K562 (cell line): ENCODE data around the gene SCN2B. TPM values are rescaled to one million over a fixed set of nuclear protein-coding genes. Genes with fewer than 3 reads are reported as not detected.

Experiments used
- ATAC-seq: fragments of 200-7000 bp; cut with Tn5 transposase; 3 replicates; pipeline ENCODE4 v1.9.1; 2020; ENCODE audit warnings: moderate library complexity
- BruUV-seq: library from RNA; stranded (reverse); fragments of 400-500 nt; replicated peaks from 2 replicates; lab custom pipeline; 2021; lab: Mats Ljungman, UMichigan
- CTCF ChIA-PET: fragments of 300-600 bp; formaldehyde crosslinking; extraction: SDS; loops from one replicate; lab custom pipeline; 2021; ENCODE audit warnings: low intra/inter-chr PET ratio; lab: Yijun Ruan, JAX
- POLR2A ChIA-PET: fragments of 300-600, 350-650 bp; sonication (Branson Sonifier 250); formaldehyde crosslinking; extraction: SDS; loops from one replicate; lab custom pipeline; 2021; ENCODE audit warnings: antibody characterized with exemption, inconsistent platforms; lab: Yijun Ruan, JAX
- DNase-seq, 4 experiments: peaks; one replicate each; pipeline versions ENCODE4 v3.0.0 to v3.0.0-alpha.2; 2011 to 2018; ENCODE audit warnings: low spot score in 3 of 4, mixed read lengths in 3 of 4; ENCODE audit errors: extremely low read depth in 1 of 4
- FAIRE-seq: peaks from 2 replicates; lab custom pipeline; 2011; peaks lifted over from hg19 to GRCh38; lab: Jason Lieb, UNC
- H2AFZ ChIP-seq: 2 replicates; pipeline ENCODE4 v1.6.0; 2011; ENCODE audit warnings: low read depth, low read length, control low read depth, inconsistent platforms
- H3K27ac ChIP-seq: fragments of 200-600 bp; 3 replicates; pipeline ENCODE4 v1.8.0; 2011; ENCODE audit warnings: low read depth, mild to moderate bottlenecking, control low read depth, inconsistent platforms, low read length, moderate library complexity, mixed read lengths; ENCODE audit errors: extremely low read depth
- H3K27me3 ChIP-seq, 2 experiments: fragments of 300-600 bp in 1 of 2; 2 replicates in 1 of 2; 3 replicates in 1 of 2; pipeline versions ENCODE4 v1.6.0 to v1.8.0; 2011; ENCODE audit warnings: inconsistent platforms in 2 of 2, low read length in 2 of 2, mild to moderate bottlenecking in 1 of 2, mixed read lengths in 1 of 2, moderate library complexity in 1 of 2; ENCODE audit not compliant: control insufficient read depth in 2 of 2, insufficient read depth in 2 of 2
- H3K36me3 ChIP-seq: fragments of 300-600 bp; 3 replicates; pipeline ENCODE4 v1.8.0; 2011; ENCODE audit warnings: mild to moderate bottlenecking, low read length, inconsistent platforms; ENCODE audit not compliant: control insufficient read depth, insufficient read depth
- H3K4me1 ChIP-seq, 2 experiments: fragments of 200-600 bp in 1 of 2; replicated peaks in 1 of 2; 2 replicates in 1 of 2; 3 replicates in 1 of 2; pipeline versions ENCODE4 v1.5.1 to v1.8.0; 2011; ENCODE audit warnings: inconsistent platforms in 2 of 2, low read length in 2 of 2, mild to moderate bottlenecking in 1 of 2, mixed read lengths in 1 of 2, moderate library complexity in 1 of 2; ENCODE audit not compliant: control insufficient read depth in 2 of 2, insufficient read depth in 2 of 2
- H3K4me2 ChIP-seq: 2 replicates; pipeline ENCODE4 v1.6.1; 2011; ENCODE audit warnings: low read length, control low read depth, inconsistent platforms, mixed read lengths; ENCODE audit not compliant: insufficient read depth
- H3K4me3 ChIP-seq: fragments of 200-600 bp; sonication (generic), shearing (Covaris generic); 2 replicates; pipeline ENCODE4 v1.5.1; 2016; ENCODE audit warnings: control low read depth, inconsistent platforms
- H3K79me2 ChIP-seq: fragments of 200-600 bp; 3 replicates; pipeline ENCODE4 v1.8.0; 2011; ENCODE audit warnings: low read length, inconsistent platforms; ENCODE audit not compliant: control insufficient read depth, insufficient read depth
- H3K9ac ChIP-seq, 2 experiments: 2 replicates each; pipeline versions ENCODE4 v1.6.0 to v1.6.1; 2011; ENCODE audit warnings: low read depth in 2 of 2, low read length in 2 of 2, control low read depth in 1 of 2, inconsistent platforms in 1 of 2, mild to moderate bottlenecking in 1 of 2, mixed read lengths in 1 of 2; ENCODE audit not compliant: insufficient read depth in 1 of 2
- H3K9me1 ChIP-seq: one replicate; pipeline ENCODE4 v1.6.0; 2011; ENCODE audit warnings: inconsistent platforms, mild to moderate bottlenecking, low read length, moderate library complexity; ENCODE audit not compliant: control insufficient read depth, insufficient read depth
- H3K9me3 ChIP-seq: replicated peaks from 2 replicates; pipeline ENCODE4 v1.5.1; 2011; ENCODE audit warnings: low read depth, low read length, inconsistent platforms; ENCODE audit not compliant: control insufficient read depth, insufficient read depth
- H4K20me1 ChIP-seq: replicated peaks from 2 replicates; pipeline ENCODE4 v1.6.1; 2011; ENCODE audit warnings: low read length, inconsistent platforms, mixed read lengths; ENCODE audit not compliant: control insufficient read depth, insufficient read depth
- CHD2 ChIP-seq: IDR thresholded peaks from 2 replicates; pipeline ENCODE4 v1.6.1; 2011; ENCODE audit warnings: low read depth, low read length
- THRAP3 ChIP-seq: fragments of 450-650 bp; IDR thresholded peaks from 2 replicates; pipeline ENCODE4 v1.6.1; 2016; ENCODE audit warnings: mild to moderate bottlenecking, inconsistent platforms, borderline replicate concordance
- ZNF583 ChIP-seq: fragments of 250-450 bp; sonication (Bioruptor Pico); IDR thresholded peaks from 2 replicates; pipeline ENCODE4 v1.4.0; 2020
- WGBS: fragments of 100-300 bp; shearing (Covaris generic); methylation state at CpG from one replicate; pipeline ENCODE4 v1.1.6; 2016; ENCODE audit warnings: low coverage, mixed read lengths; ENCODE audit not compliant: insufficient coverage; ENCODE audit errors: missing lambda C conversion rate; 5-methylcytosine and 5-hydroxymethylcytosine counted together
- in situ Hi-C: fragments of 300-500 bp; cut with MboI; formaldehyde crosslinking; loops from 4 replicates; pipeline ENCODE4 v1.15.0; 2018; ENCODE audit warnings: inconsistent platforms, mixed read lengths
- intact Hi-C: fragments of 100-400 bp; cut with micrococcal nuclease; formaldehyde crosslinking; loops from 2 replicates; pipeline ENCODE4 v1.14.2; 2022
- polyA plus RNA-seq, 8 experiments: library from polyadenylated mRNA; depleted of rRNA in 4 of 8; stranded (reverse) in 5 of 8; unstranded in 3 of 8; fragments of >200 nt; fragmentation: Nextera tagmentation in 2 of 8; fragmentation: Illumina TruSeq in 1 of 8; extraction: Ambion mirVana in 2 of 8; extraction: Trizol in 1 of 8; gene quantifications; 2 replicates each; pipeline versions ENCODE4 v1.2.1 to v1.2.3, GENCODE V29; 2011 to 2014; ENCODE audit warnings: inconsistent platforms in 1 of 8, missing spikeins in 1 of 8
- total RNA-seq, 7 experiments: library from RNA; depleted of rRNA in 6 of 7; stranded (reverse); fragments of >200 nt in 6 of 7; fragmentation: Illumina TruSeq in 2 of 7; extraction: Trizol in 2 of 7; gene quantifications; 2 replicates each; pipeline versions ENCODE4 v1.2.1 to v1.2.3, GENCODE V29; 2011 to 2021; ENCODE audit warnings: low replicate concordance in 1 of 7
- TF ChIP-seq, protein P1 (sequence below), 2 experiments: IDR thresholded peaks in 1 of 2; conservative IDR thresholded peaks in 1 of 2; 2 replicates each; pipeline ENCODE4 v1.6.1; 2016; ENCODE audit warnings: low read depth in 2 of 2, mild to moderate bottlenecking in 1 of 2, missing compliant biosample characterization in 1 of 2, missing genetic modification characterization in 1 of 2, moderate library complexity in 1 of 2
- TF ChIP-seq, protein P2 (sequence below): conservative IDR thresholded peaks from 2 replicates; pipeline ENCODE4 v1.6.1; 2011; ENCODE audit warnings: low read depth, mild to moderate bottlenecking, low read length; ENCODE audit not compliant: control insufficient read depth

The SCN2B gene
- total and polyA plus RNA-seq, 9 of the 15 experiments (the other 6 are each of a cell fraction or from before 2014, with no cell fraction given) = not detected

DNA sequence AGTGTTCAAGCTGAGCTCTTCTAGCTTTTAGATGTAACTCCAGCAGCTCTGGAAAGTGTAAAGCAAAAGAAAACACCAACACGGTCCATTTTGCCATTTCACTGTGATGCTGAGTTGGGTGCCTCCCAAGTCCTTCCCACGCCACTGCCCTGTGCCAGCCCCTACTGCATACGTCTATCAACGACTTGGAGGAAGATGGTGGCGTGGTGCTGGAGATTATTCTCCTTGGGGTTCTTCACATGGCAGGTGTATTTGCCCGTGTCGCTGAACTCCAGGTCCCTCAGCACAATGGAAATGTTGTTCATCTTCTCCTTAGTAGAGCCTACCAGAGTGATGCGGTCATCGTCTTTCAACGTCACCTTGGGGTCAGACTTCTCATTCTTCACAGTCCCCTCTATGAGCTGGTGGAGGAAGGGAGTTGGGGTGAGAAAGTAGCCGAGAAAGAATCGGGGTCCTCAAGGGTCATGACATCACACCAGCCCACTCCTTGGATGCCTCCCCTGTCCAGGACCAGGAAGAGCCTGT is 32.7 kb downstream of the SCN2B start:
- no peaks in the 10 kb centered on the region for H3K79me2 ChIP-seq
- H3K9me3 ChIP-seq = no peaks in the 10 kb centered on the region
- no peak for DNase-seq
- TF ChIP-seq THRAP3 = no peak
- no peak for TF ChIP-seq CHD2
- TF ChIP-seq, protein P1, sequence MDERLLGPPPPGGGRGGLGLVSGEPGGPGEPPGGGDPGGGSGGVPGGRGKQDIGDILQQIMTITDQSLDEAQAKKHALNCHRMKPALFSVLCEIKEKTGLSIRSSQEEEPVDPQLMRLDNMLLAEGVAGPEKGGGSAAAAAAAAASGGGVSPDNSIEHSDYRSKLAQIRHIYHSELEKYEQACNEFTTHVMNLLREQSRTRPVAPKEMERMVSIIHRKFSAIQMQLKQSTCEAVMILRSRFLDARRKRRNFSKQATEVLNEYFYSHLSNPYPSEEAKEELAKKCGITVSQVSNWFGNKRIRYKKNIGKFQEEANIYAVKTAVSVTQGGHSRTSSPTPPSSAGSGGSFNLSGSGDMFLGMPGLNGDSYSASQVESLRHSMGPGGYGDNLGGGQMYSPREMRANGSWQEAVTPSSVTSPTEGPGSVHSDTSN (CRISPR knock-in tag; IDR thresholded peaks at IDR 0.05; ENCODE audit: low read depth) = no peak
- TF ChIP-seq, protein P1 (tag; conservative IDR thresholded peaks at IDR 0.05; ENCODE audit: low read depth) = no peak
- TF ChIP-seq, protein P2, sequence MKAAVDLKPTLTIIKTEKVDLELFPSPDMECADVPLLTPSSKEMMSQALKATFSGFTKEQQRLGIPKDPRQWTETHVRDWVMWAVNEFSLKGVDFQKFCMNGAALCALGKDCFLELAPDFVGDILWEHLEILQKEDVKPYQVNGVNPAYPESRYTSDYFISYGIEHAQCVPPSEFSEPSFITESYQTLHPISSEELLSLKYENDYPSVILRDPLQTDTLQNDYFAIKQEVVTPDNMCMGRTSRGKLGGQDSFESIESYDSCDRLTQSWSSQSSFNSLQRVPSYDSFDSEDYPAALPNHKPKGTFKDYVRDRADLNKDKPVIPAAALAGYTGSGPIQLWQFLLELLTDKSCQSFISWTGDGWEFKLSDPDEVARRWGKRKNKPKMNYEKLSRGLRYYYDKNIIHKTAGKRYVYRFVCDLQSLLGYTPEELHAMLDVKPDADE = no peak
- TF ChIP-seq ZNF583 (CRISPR knock-in tag) = no peak
- H3K27ac ChIP-seq = no peak overlapping the region
- no peaks in the 10 kb centered on the region for H3K36me3 ChIP-seq
- no peaks in the 10 kb centered on the region for H4K20me1 ChIP-seq
- no peak overlapping the region for H3K9ac ChIP-seq
- in situ Hi-C loops = no loop called here
- CTCF ChIA-PET = interaction anchor here (0.6 kb wide), 1 partner anchor 42 kb away, joined by 3 read pairs; no protein-coding TSS in a partner anchor
- no peak overlapping the region for H3K4me2 ChIP-seq
- peaks cover 13 to 54% of the 10 kb centered on the region in 2 experiments for H3K27me3 ChIP-seq
- no peak for FAIRE-seq
- no peak overlapping the region for H2AFZ ChIP-seq
- H3K9me1 ChIP-seq = no peaks in the 10 kb centered on the region
- BruUV-seq = no TSS peak
- ATAC-seq = no peak
- POLR2A ChIA-PET = interaction anchor here (0.6 to 1.4 kb wide), 3 partner anchors 9 to 596 kb away, joined by 3 to 7 read pairs (median 4); no protein-coding TSS in a partner anchor
- 0% methylated on average over 12 of the region's 12 CpGs for WGBS
- intact Hi-C loops = loop anchor here (2.0 kb wide), 2 partner anchors 75 to 209 kb away; no protein-coding TSS in a partner anchor
- no peak overlapping the region for H3K4me3 ChIP-seq
- H3K4me1 ChIP-seq = peaks cover 0 to 11% of the 10 kb centered on the region in 2 experiments; a peak in 3 of 5 replicates
